K562 treated with DMSO at 1 percent for 12 hours (cell line): Measurements from ENCODE around the gene BCL2. TPM values are rescaled to one million over a fixed set of nuclear protein-coding genes. Genes with fewer than 3 reads are reported as not detected.

Source experiments
- total RNA-seq: library from RNA; unstranded; fragments of 300-600 nt; gene quantifications from 2 replicates; pipeline ENCODE4 v1.2.3, GENCODE V29; 2022; ENCODE audit not compliant: insufficient read depth

BCL2 gene
- 0.10 and 0.59 TPM in 2 replicates for total RNA-seq

DNA sequence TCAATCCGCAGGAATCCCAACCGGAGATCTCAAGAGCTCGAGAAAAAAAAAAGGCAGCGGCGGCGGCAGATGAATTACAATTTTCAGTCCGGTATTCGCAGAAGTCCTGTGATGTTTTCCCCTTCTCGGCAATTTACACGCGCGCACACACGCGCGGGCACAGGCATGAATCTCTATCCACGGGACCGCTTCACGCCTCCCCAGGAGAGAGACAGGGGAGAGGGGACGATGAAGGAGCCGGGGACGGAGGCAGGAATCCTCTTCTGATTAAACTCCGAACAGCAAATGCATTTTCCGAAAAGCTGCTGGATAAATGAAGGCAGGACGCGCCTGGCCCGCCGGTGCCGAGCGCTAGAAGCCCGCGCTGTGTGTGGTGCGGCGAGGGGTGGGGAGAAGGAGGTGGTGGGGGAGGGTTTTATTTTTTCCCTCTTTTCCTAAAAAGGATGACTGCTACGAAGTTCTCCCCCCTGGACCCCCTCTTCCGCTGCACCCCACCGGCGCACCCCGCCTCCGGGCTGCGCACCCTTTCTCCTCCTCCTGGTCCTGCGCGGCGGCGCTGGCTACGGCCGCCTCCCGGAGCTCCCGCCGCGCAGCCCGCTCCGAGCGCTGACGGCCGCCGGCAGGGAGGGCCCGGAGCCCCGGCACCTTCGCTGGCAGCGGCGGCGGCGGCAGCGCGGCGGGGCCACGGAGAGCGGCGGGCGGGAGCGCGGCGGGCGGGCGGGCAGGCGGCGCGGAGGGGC lies at the start of gene BCL2:
Gene BCL2 (minus strand): TSS at position 387 of the 740 bp plus-strand sequence.

DNA sequence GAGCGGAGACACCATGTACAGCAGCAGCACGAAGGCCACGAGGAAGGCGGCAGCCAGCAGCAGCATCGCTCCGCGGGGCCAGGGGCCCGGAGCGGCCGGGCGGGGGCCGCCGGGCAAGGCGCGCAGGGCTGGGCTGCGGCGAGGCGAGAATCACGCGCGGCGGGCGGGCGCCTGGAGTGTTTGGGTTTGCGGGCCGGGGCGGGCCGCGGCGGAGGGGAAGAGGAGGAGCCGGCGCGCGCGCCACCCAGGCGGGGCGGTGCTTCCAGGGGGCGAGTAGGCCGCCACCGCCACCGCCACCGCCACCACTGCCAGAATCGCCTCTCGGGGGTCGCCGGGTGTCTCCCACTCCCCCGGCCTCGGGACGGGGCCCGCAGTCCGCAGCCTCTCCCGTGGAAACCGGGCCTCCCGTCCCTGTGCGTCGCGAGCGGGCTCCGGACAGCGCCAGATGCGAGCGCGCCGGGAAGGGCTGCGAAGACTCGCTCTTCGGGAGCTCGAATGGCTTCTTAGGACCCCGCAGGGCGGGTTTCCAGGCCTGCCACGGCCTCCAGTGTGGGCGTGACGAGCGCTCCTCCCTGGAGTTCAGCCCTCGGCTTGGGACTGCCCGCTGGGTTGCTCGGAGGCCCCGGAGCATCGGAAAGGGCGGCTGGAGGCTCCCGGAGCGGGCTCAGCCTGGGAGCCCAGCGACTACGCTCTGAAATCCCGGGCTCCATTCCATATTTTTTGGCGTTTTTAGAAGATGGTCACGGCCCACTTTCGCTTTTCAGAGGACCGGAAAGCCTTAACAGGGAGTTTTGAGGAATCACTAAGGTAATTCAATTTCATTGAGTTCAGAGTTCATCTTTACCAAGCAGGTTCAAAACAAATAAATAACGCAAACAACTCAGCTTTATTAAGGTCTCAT lies 47.7 kb upstream of the BCL2 start, which contains the start of gene KDSR:
Gene KDSR (minus strand): TSS at position 154 of the 901 bp plus-strand sequence. CDS start 88 bp downstream, at position 66.

Other genes with a start within 250 kb of the BCL2 start
- 6.2 and 15.0 TPM in 2 replicates for gene KDSR, start 47.4 kb upstream of the BCL2 start, total RNA-seq
- 4.2 and 14.9 TPM in 2 replicates for gene VPS4B, start 102.7 kb upstream of the BCL2 start, total RNA-seq
- 1.0 TPM in 1 of 2 replicates, not detected in the other for gene SERPINB5, start 157.2 kb upstream of the BCL2 start, total RNA-seq
- gene SERPINB12, start 222.6 kb upstream of the BCL2 start, total RNA-seq: not detected in 2 replicates